Right atrium auricular region (tissue), 2 donors: ENCODE results near the gene DOCK1. TPM values are rescaled to one million over a fixed set of nuclear protein-coding genes. Genes with fewer than 3 reads are reported as not detected.

Experiments used
- DNase-seq: peaks from one replicate; pipeline ENCODE4 v3.0.0-alpha.2; 2019; ENCODE audit warnings: low spot score
- H3K27ac ChIP-seq, 2 donors: fragments of 200-600 bp; sonication (generic); 1 replicate in 1 of 2; 2 replicates in 1 of 2; pipeline ENCODE4 v1.5.1; 2016 to 2019
- H3K27me3 ChIP-seq, 2 donors: fragments of 200-600 bp; sonication (generic); one replicate each; pipeline versions ENCODE4 v1.5.1 to v1.6.0; 2017 to 2019
- H3K36me3 ChIP-seq: fragments of 200-600 bp; sonication (generic); one replicate; pipeline ENCODE4 v1.5.1; 2016
- H3K4me1 ChIP-seq, 2 donors: fragments of 200-600 bp; sonication (generic); one replicate each; pipeline versions ENCODE4 v1.5.1 to v1.6.0; 2017 to 2019
- H3K4me3 ChIP-seq, 2 donors: fragments of 200-600 bp; sonication (generic); 1 replicate in 1 of 2; 2 replicates in 1 of 2; pipeline ENCODE4 v1.5.1; 2017 to 2019; ENCODE audit warnings: mild to moderate bottlenecking in 1 of 2, moderate library complexity in 1 of 2
- H3K9me3 ChIP-seq, 2 donors: fragments of 200-600 bp; sonication (generic); one replicate each; pipeline ENCODE4 v1.5.1; 2019
- total RNA-seq, 2 donors: library from RNA; depleted of rRNA; stranded (reverse); fragments of >200 nt; gene quantifications; one replicate each; pipeline ENCODE4 v1.1.0, GENCODE V29; 2016
- TF ChIP-seq, protein P1 (sequence below), 2 donors: fragments of 200-600 bp; sonication (generic); IDR thresholded peaks; one replicate each; pipeline ENCODE4 v1.5.1; 2019; ENCODE audit warnings: antibody characterized with exemption in 2 of 2

The DOCK1 gene
- total RNA-seq, 2 donors from 2014 or later, result 13.0 to 16.8 TPM

DNA sequence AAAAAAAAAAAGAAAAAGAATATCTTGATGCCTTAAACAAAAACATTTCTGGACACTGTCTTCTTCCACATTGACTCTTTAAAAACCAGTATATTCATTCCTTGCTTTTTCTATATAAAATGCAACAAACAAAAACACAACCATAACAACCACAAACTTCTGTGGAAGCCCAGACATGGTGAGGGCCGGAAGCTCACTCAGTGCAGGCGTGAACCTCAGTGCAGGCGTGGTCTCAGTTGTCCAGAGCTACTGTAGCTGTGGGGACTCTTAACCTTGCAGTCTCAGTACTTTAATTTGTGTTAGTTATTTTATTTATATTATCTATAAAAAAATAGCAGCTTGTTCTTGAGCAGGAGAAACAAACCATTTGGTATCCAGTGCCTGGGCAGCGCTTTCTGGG is 131.8 kb downstream of the DOCK1 start:
- no peaks in the 10 kb centered on the region for H3K27me3 ChIP-seq
- H3K27ac ChIP-seq, result no peak overlapping the region
- TF ChIP-seq, protein P1, sequence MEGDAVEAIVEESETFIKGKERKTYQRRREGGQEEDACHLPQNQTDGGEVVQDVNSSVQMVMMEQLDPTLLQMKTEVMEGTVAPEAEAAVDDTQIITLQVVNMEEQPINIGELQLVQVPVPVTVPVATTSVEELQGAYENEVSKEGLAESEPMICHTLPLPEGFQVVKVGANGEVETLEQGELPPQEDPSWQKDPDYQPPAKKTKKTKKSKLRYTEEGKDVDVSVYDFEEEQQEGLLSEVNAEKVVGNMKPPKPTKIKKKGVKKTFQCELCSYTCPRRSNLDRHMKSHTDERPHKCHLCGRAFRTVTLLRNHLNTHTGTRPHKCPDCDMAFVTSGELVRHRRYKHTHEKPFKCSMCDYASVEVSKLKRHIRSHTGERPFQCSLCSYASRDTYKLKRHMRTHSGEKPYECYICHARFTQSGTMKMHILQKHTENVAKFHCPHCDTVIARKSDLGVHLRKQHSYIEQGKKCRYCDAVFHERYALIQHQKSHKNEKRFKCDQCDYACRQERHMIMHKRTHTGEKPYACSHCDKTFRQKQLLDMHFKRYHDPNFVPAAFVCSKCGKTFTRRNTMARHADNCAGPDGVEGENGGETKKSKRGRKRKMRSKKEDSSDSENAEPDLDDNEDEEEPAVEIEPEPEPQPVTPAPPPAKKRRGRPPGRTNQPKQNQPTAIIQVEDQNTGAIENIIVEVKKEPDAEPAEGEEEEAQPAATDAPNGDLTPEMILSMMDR (IDR thresholded peaks at IDR 0.05), result no peak
- DNase-seq, result peak; percentile 9
- no peaks in the 10 kb centered on the region for H3K4me1 ChIP-seq
- peaks cover 26% of the 10 kb centered on the region for H3K36me3 ChIP-seq
- H3K9me3 ChIP-seq, result no peaks in the 10 kb centered on the region
- no peak overlapping the region for H3K4me3 ChIP-seq

DNA sequence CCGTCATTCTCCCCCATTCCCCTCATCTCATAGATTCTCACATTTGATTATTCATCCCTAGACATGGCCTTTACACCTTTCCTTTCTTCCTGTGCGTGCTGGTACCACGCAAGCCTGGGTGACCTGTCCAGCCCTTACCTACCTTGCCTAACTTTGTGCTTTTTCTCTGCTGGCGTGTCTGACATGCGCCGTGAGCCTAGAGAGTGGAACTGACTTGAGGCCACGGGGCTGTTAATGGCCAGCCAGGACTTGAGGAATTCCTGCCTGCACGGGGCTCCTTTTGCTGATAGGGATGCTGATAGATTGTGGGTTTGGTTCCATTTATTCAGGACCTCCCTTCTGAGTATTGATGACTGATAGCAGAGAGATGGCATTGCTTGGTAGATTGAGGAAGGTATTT is 134.2 kb downstream of the DOCK1 start:
- H3K4me3 ChIP-seq, result no peak overlapping the region
- no peaks in the 10 kb centered on the region for H3K9me3 ChIP-seq
- no peaks in the 10 kb centered on the region for H3K4me1 ChIP-seq
- no peak overlapping the region for H3K27ac ChIP-seq
- peaks cover 30% of the 10 kb centered on the region for H3K36me3 ChIP-seq
- H3K27me3 ChIP-seq, result no peaks in the 10 kb centered on the region
- TF ChIP-seq, protein P1 (IDR thresholded peaks at IDR 0.05), result no peak
- peak; percentile 36 for DNase-seq

DNA sequence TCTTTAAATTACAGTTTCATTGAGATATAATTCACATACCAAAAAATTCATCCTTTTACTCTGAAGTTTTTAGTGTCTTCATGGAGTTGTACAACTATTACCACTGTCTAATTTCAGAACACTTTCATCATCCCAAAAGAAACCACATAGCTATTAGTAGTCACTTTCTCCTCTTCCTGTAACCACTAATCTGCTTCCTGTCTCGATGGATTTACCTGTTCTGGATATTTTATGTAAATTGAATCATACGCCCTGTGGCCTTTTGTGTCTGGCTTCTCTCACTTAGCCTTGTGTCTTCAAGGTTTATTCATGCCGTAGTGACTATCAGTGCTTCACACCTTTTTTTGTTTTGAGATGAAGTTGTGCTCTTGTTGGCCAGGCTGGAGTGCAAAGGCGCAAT is 135.5 kb downstream of the DOCK1 start:
- DNase-seq, result no peak
- H3K4me3 ChIP-seq, result no peak overlapping the region
- no peak overlapping the region for H3K27ac ChIP-seq
- H3K9me3 ChIP-seq, result no peaks in the 10 kb centered on the region
- H3K36me3 ChIP-seq, result peaks cover 34% of the 10 kb centered on the region
- H3K4me1 ChIP-seq, result no peaks in the 10 kb centered on the region
- no peaks in the 10 kb centered on the region for H3K27me3 ChIP-seq
- TF ChIP-seq, protein P1 (IDR thresholded peaks at IDR 0.05), result no peak

DNA sequence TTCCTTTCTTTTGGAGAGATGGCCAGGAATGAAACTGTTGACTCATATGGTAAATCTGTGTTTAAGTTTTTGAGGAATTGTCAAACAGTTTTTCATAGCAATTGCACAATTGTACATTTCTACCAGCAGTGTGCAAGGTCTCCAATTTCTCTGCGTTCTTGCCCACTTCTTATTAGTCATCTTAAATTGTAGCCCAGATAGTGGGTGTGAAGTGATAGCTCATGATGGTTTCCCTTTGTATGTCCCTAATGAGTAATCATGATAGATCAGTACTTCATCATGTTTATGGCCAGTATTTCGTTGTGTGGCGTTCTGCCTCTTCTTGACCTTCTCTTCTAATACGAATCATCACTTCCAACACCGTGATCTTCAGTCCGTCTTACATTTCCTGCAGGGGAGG is 136.3 kb downstream of the DOCK1 start:
- Histone ChIP-seq H3K27me3 (no peaks in the 10 kb centered on the region), H3K4me1 (no peaks in the 10 kb centered on the region), H3K4me3 (no peak overlapping the region), H3K36me3 (peaks cover 34% of the 10 kb centered on the region), H3K27ac (no peak overlapping the region), H3K9me3 (no peaks in the 10 kb centered on the region)
- TF ChIP-seq, protein P1 (IDR thresholded peaks at IDR 0.05), result no peak
- peak; percentile 9 for DNase-seq

DNA sequence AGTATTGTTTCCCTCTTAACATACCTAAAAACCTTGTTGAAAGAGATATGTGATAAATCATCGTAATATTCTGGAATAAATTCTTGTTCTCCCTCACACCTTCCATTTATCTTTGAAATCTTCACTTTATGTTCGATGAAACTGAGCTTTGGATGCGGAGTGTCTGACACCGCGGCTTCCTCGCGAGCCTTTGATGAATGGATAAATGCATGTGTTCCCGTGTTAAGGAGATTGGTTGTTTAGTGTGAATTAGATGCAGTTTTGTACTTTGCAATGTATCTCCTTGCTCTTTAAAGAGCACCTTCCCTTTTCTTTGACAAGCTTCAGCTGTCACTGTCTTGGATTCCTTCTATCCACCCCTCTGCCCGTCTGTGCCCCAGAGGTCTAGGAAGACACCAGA is 138.1 kb downstream of the DOCK1 start:
- Histone ChIP-seq H3K4me3 (no peak overlapping the region), H3K4me1 (no peaks in the 10 kb centered on the region), H3K27me3 (no peaks in the 10 kb centered on the region), H3K36me3 (peaks cover 30% of the 10 kb centered on the region), H3K27ac (no peak overlapping the region), H3K9me3 (no peaks in the 10 kb centered on the region)
- TF ChIP-seq, protein P1 (IDR thresholded peaks at IDR 0.05), result no peak
- peak; percentile 16 for DNase-seq

DNA sequence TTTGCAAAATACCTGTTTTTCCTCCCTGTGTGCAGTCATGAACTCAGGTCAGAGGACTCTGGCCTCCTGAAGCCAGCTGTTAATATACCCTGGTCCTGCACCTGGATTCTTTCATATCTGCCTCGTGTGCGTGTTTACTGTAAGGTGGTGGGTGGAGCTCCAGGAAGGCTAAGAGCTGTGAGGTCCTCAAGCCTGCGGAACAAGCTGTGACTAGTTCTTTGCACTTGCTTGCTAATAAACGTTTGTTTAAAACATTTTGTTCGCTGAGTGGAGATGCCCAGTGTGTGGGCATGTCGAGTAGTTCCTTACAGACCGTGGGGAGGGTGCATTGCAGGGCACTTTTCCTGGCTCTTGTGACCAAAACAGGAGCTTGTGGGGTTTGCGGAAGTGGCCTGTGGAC is 139.0 kb downstream of the DOCK1 start:
- Histone ChIP-seq H3K27ac (no peak overlapping the region), H3K36me3 (peaks cover 21% of the 10 kb centered on the region), H3K9me3 (no peaks in the 10 kb centered on the region), H3K4me3 (no peak overlapping the region), H3K4me1 (no peaks in the 10 kb centered on the region), H3K27me3 (no peaks in the 10 kb centered on the region)
- peak; percentile 46 for DNase-seq
- TF ChIP-seq, protein P1 (IDR thresholded peaks at IDR 0.05), result no peak
